22Rv1 (cell line): Measurements from ENCODE around the gene SMO.
"Not testable (repeated sequence)": the region's sequence is repeated elsewhere in the genome, so short reads cannot be mapped to it uniquely, and the experiment has no call there.

Experiments used
- ZFX ChIP-seq: fragments of 450-650 bp; IDR thresholded peaks from 2 replicates; pipeline ENCODE4 v1.6.1; 2017; ENCODE audit warnings: antibody characterized with exemption, borderline replicate concordance
- TF ChIP-seq, protein P1 (sequence below): fragments of 450-650 bp; IDR thresholded peaks from 2 replicates; pipeline ENCODE4 v1.5.1; 2017; ENCODE audit warnings: mild to moderate bottlenecking

DNA sequence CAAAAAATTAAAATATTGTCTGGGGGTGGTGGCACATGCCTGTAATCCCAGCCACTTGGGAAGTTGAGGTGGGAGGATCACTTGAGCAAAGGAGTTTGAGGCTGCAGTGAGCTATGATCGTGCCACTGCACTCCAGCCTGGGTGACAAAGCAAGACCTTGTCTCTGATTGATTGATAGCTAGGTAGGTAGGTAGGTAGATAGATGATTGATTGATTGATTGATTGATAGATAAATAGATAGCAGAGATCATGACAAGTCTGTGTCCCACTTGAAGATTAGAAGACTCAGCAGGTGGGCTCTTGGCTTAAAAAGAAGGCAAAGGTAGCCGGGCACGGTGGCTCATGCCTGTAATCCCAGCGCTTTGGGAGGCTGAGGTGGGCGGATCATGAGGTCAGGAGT lies 64.2 kb downstream of the SMO start:
- TF ChIP-seq, protein P1, sequence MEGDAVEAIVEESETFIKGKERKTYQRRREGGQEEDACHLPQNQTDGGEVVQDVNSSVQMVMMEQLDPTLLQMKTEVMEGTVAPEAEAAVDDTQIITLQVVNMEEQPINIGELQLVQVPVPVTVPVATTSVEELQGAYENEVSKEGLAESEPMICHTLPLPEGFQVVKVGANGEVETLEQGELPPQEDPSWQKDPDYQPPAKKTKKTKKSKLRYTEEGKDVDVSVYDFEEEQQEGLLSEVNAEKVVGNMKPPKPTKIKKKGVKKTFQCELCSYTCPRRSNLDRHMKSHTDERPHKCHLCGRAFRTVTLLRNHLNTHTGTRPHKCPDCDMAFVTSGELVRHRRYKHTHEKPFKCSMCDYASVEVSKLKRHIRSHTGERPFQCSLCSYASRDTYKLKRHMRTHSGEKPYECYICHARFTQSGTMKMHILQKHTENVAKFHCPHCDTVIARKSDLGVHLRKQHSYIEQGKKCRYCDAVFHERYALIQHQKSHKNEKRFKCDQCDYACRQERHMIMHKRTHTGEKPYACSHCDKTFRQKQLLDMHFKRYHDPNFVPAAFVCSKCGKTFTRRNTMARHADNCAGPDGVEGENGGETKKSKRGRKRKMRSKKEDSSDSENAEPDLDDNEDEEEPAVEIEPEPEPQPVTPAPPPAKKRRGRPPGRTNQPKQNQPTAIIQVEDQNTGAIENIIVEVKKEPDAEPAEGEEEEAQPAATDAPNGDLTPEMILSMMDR = not testable (repeated sequence)
- TF ChIP-seq ZFX = not testable (repeated sequence)
